Lower leg skin (tissue), 3 donors: Measurements from ENCODE around the gene LMOD2.

ENCODE experiments used
- POLR2A ChIP-seq, 2 donors: fragments of 450-650 bp; IDR thresholded peaks; one replicate each; pipeline ENCODE4 v1.6.1; 2016 to 2017; ENCODE audit warnings: antibody characterized with exemption in 2 of 2, mild to moderate bottlenecking in 1 of 2, moderate library complexity in 1 of 2
- TF ChIP-seq, protein P1 (sequence below), 3 donors: fragments of 450-650 bp; IDR thresholded peaks; one replicate each; pipeline ENCODE4 v1.5.1; 2016; ENCODE audit warnings: antibody characterized with exemption in 3 of 3, mild to moderate bottlenecking in 3 of 3, moderate library complexity in 2 of 3

DNA sequence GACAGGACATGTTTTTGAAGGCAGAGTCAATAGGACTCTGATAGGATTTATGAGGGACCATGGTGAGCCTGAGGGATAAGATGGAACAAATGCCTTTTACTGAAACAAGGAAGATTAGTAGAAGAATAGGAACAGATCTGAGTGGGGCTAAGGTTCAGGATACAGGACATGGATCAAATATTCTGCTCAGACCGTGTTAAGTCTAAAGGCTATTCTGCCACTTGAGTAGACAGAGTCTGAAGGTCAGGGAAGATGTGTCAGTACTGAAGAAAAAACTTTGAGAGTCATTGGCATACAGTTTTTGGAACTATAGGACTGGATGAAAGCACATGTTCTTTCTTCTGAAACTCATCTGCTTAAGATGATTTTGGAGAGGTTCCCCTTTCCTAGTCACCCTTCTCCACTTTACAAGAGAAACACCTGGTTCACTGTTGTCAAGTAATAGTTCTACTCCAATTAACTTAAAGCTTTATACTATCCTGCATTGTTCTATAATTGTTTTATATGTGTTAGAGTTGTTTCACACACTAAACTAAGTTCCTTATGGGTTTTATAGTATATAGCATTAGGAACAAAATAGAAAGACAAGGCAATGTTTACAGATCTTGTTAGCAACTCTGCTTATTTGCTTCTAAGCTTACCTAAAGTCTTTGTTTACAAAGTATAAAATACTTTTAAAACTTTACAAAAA, 49.7 kb downstream of the LMOD2 start:
- TF ChIP-seq POLR2A (IDR thresholded peaks at IDR 0.05) = no peak
- TF ChIP-seq, protein P1, sequence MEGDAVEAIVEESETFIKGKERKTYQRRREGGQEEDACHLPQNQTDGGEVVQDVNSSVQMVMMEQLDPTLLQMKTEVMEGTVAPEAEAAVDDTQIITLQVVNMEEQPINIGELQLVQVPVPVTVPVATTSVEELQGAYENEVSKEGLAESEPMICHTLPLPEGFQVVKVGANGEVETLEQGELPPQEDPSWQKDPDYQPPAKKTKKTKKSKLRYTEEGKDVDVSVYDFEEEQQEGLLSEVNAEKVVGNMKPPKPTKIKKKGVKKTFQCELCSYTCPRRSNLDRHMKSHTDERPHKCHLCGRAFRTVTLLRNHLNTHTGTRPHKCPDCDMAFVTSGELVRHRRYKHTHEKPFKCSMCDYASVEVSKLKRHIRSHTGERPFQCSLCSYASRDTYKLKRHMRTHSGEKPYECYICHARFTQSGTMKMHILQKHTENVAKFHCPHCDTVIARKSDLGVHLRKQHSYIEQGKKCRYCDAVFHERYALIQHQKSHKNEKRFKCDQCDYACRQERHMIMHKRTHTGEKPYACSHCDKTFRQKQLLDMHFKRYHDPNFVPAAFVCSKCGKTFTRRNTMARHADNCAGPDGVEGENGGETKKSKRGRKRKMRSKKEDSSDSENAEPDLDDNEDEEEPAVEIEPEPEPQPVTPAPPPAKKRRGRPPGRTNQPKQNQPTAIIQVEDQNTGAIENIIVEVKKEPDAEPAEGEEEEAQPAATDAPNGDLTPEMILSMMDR (IDR thresholded peaks at IDR 0.05) = no peak
